SK-N-SH treated with all-trans-retinoic acid at 6 μM for 48 hours (cell line): Measurements from ENCODE around the gene PWWP2B.

ENCODE experiments used
- ATAC-seq: fragments of 200-7000 bp; cut with Tn5 transposase; 3 replicates; pipeline ENCODE4 v1.9.1; 2020; ENCODE audit warnings: mild to moderate bottlenecking, moderate library complexity
- ARNTL ChIP-seq: fragments of 450-650 bp; formaldehyde crosslinking; IDR thresholded peaks from 2 replicates; pipeline ENCODE4 v1.5.0; 2020; ENCODE audit warnings: low read depth, mild to moderate bottlenecking, moderate library complexity, borderline replicate concordance
- CREB5 ChIP-seq: fragments of 250-450 bp; sonication (Bioruptor Pico); IDR thresholded peaks from 2 replicates; pipeline ENCODE4 v1.5.1; 2020; ENCODE audit warnings: low read depth, mild to moderate bottlenecking, moderate library complexity
- CSDC2 ChIP-seq: fragments of 250-450 bp; sonication (Bioruptor Pico); IDR thresholded peaks from 2 replicates; pipeline ENCODE4 v1.5.0; 2020; ENCODE audit warnings: mild to moderate bottlenecking, moderate library complexity
- CSRNP3 ChIP-seq: fragments of 250-450 bp; sonication (Bioruptor Pico); IDR thresholded peaks from 2 replicates; pipeline ENCODE4 v1.5.1; 2021; ENCODE audit warnings: mild to moderate bottlenecking, moderate library complexity
- ESRRG ChIP-seq: fragments of 250-450 bp; sonication (Bioruptor Pico); IDR thresholded peaks from 2 replicates; pipeline ENCODE4 v1.6.1; 2021; ENCODE audit warnings: mild to moderate bottlenecking
- GLIS3 ChIP-seq: fragments of 250-450 bp; sonication (Bioruptor Pico); IDR thresholded peaks from 2 replicates; pipeline ENCODE4 v1.5.0; 2020; ENCODE audit warnings: mild to moderate bottlenecking, moderate library complexity
- ISL1 ChIP-seq: fragments of 250-450 bp; sonication (Bioruptor Pico); IDR thresholded peaks from 2 replicates; pipeline ENCODE4 v2.1.2; 2022; ENCODE audit warnings: mild to moderate bottlenecking, moderate library complexity
- OSR1 ChIP-seq: fragments of 250-450 bp; sonication (Bioruptor Pico); IDR thresholded peaks from 2 replicates; pipeline ENCODE4 v1.8.0; 2022; ENCODE audit warnings: moderate library complexity, mild to moderate bottlenecking, inconsistent platforms
- PATZ1 ChIP-seq: fragments of 250-450 bp; sonication (Bioruptor Pico); IDR thresholded peaks from 2 replicates; pipeline ENCODE4 v1.8.0; 2020; ENCODE audit warnings: mild to moderate bottlenecking, moderate library complexity, borderline replicate concordance
- PPARA ChIP-seq: fragments of 250-450 bp; sonication (Bioruptor Pico); IDR thresholded peaks from 2 replicates; pipeline ENCODE4 v1.5.0; 2020; ENCODE audit warnings: mild to moderate bottlenecking, borderline replicate concordance
- RARB ChIP-seq: fragments of 250-450 bp; sonication (Bioruptor Pico); IDR thresholded peaks from 2 replicates; pipeline ENCODE4 v1.8.0; 2021; ENCODE audit warnings: mild to moderate bottlenecking, moderate library complexity
- SNAI2 ChIP-seq: fragments of 250-450 bp; sonication (Bioruptor Pico); IDR thresholded peaks from 2 replicates; pipeline ENCODE4 v1.5.0; 2020; ENCODE audit warnings: mild to moderate bottlenecking, moderate library complexity
- TCF4 ChIP-seq: fragments of 250-450 bp; sonication (Bioruptor Pico); IDR thresholded peaks from 2 replicates; pipeline ENCODE4 v1.8.0; 2021; ENCODE audit warnings: mild to moderate bottlenecking, moderate library complexity, borderline replicate concordance
- TOX ChIP-seq: fragments of 250-450 bp; sonication (Bioruptor Pico); IDR thresholded peaks from 2 replicates; pipeline ENCODE4 v1.8.0; 2021; ENCODE audit warnings: mild to moderate bottlenecking, moderate library complexity, borderline replicate concordance
- ZC3H10 ChIP-seq: fragments of 250-450 bp; sonication (Bioruptor Pico); IDR thresholded peaks from 2 replicates; pipeline ENCODE4 v1.5.1; 2021; ENCODE audit warnings: mild to moderate bottlenecking, moderate library complexity
- ZFP3 ChIP-seq: fragments of 250-450 bp; sonication (Bioruptor Pico); IDR thresholded peaks from 2 replicates; pipeline ENCODE4 v1.5.0; 2020; ENCODE audit warnings: mild to moderate bottlenecking, moderate library complexity
- ZFP30 ChIP-seq: fragments of 450-650 bp; formaldehyde crosslinking; IDR thresholded peaks from 2 replicates; pipeline ENCODE4 v1.5.0; 2022; ENCODE audit warnings: mild to moderate bottlenecking, moderate library complexity
- ZNF70 ChIP-seq: fragments of 450-650 bp; formaldehyde crosslinking; IDR thresholded peaks from 2 replicates; pipeline ENCODE4 v1.5.0; 2020; ENCODE audit warnings: mild to moderate bottlenecking, moderate library complexity
- ZNF8 ChIP-seq: fragments of 450-650 bp; formaldehyde crosslinking; IDR thresholded peaks from 2 replicates; pipeline ENCODE4 v1.5.0; 2020; ENCODE audit warnings: mild to moderate bottlenecking, moderate library complexity
- TF ChIP-seq, protein P1 (sequence below): fragments of 250-450 bp; sonication (Bioruptor Pico); IDR thresholded peaks from 2 replicates; pipeline ENCODE4 v1.5.0; 2020; ENCODE audit warnings: mild to moderate bottlenecking, moderate library complexity
- TF ChIP-seq, protein P2 (sequence below): fragments of 250-450 bp; sonication (Bioruptor Pico); IDR thresholded peaks from 2 replicates; pipeline ENCODE4 v1.8.0; 2021; ENCODE audit warnings: low read depth, mild to moderate bottlenecking, moderate library complexity, borderline replicate concordance

The PWWP2B gene

GRCh38 chr10:132361581-132362101, 35.4 kb upstream of the PWWP2B start:
- TF ChIP-seq ESRRG (CRISPR knock-in tag), result no peak
- TF ChIP-seq, protein P1, sequence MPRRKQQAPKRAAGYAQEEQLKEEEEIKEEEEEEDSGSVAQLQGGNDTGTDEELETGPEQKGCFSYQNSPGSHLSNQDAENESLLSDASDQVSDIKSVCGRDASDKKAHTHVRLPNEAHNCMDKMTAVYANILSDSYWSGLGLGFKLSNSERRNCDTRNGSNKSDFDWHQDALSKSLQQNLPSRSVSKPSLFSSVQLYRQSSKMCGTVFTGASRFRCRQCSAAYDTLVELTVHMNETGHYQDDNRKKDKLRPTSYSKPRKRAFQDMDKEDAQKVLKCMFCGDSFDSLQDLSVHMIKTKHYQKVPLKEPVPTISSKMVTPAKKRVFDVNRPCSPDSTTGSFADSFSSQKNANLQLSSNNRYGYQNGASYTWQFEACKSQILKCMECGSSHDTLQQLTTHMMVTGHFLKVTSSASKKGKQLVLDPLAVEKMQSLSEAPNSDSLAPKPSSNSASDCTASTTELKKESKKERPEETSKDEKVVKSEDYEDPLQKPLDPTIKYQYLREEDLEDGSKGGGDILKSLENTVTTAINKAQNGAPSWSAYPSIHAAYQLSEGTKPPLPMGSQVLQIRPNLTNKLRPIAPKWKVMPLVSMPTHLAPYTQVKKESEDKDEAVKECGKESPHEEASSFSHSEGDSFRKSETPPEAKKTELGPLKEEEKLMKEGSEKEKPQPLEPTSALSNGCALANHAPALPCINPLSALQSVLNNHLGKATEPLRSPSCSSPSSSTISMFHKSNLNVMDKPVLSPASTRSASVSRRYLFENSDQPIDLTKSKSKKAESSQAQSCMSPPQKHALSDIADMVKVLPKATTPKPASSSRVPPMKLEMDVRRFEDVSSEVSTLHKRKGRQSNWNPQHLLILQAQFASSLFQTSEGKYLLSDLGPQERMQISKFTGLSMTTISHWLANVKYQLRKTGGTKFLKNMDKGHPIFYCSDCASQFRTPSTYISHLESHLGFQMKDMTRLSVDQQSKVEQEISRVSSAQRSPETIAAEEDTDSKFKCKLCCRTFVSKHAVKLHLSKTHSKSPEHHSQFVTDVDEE (CRISPR knock-in tag), result no peak
- TF ChIP-seq PPARA (CRISPR knock-in tag), result no peak
- TF ChIP-seq ZFP3 (CRISPR knock-in tag), result no peak
- TF ChIP-seq ZNF70 (CRISPR knock-in tag), result no peak
- no peak for ATAC-seq

DNA sequence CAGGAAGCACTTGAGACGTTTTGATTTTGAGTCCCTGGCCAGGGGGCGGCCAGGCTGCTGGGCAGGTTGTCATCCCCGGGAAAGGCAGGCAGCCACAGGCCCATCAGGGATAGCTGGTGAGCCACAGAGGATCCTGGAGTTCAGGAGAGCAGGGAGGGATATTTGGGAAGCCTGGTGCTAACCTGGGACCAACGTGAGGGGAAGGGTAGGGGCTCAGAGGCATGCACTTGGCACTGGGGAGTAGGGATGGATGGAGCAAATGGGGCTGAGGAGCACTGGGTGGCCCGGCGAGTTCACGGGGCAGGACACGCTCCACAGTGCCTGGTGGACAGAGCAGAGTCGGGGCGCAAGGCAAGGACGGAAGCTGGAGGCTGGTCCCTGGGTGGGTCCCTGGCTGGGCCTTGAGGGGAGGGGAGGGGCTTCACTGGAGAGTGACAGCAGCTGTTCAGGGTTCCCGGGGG, 34.8 kb upstream of the PWWP2B start:
- no peak for TF ChIP-seq RARB
- TF ChIP-seq, protein P1 (CRISPR knock-in tag), result no peak
- no peak for TF ChIP-seq CSDC2 (CRISPR knock-in tag)
- no peak for TF ChIP-seq OSR1 (CRISPR knock-in tag)
- TF ChIP-seq ZFP30 (CRISPR knock-in tag), result no peak
- no peak for TF ChIP-seq TOX (CRISPR knock-in tag)
- no peak for TF ChIP-seq CSRNP3
- TF ChIP-seq ZFP3 (CRISPR knock-in tag), result no peak
- TF ChIP-seq PATZ1 (CRISPR knock-in tag), result no peak
- no peak for TF ChIP-seq TCF4
- TF ChIP-seq ZC3H10 (CRISPR knock-in tag), result no peak
- no peak for TF ChIP-seq ISL1 (CRISPR knock-in tag)
- no peak for TF ChIP-seq ESRRG (CRISPR knock-in tag)
- TF ChIP-seq, all 23 proteins: peak for 0

DNA sequence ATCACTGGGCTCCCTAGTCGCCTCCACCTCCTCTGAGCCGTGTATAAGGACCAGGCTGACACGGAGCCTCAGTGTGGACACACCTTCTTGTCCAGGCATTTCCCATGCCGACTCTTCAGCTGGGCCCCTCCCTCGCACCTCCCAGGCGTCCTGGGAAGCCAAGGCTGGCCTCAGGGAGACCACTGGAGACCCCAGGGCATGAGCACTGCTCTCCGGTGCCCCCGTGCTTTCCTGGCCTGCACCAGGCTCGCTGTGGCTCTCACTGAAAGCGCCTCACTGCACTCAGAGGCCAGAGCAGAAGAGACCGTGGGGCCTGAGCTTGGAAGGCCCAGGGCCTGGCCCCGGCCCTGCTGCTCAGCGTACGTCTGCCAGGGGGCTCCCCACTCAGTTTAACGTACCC, 33.6 kb upstream of the PWWP2B start:
- ATAC-seq, result no peak
- TF ChIP-seq, protein P2, sequence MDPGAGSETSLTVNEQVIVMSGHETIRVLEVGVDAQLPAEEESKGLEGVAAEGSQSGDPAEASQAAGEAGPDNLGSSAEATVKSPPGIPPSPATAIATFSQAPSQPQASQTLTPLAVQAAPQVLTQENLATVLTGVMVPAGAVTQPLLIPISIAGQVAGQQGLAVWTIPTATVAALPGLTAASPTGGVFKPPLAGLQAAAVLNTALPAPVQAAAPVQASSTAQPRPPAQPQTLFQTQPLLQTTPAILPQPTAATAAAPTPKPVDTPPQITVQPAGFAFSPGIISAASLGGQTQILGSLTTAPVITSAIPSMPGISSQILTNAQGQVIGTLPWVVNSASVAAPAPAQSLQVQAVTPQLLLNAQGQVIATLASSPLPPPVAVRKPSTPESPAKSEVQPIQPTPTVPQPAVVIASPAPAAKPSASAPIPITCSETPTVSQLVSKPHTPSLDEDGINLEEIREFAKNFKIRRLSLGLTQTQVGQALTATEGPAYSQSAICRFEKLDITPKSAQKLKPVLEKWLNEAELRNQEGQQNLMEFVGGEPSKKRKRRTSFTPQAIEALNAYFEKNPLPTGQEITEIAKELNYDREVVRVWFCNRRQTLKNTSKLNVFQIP (CRISPR knock-in tag), result no peak
- no peak for TF ChIP-seq ZNF8 (CRISPR knock-in tag)
- TF ChIP-seq SNAI2 (CRISPR knock-in tag), result no peak
- TF ChIP-seq, protein P1 (CRISPR knock-in tag), result no peak
- TF ChIP-seq ZC3H10 (CRISPR knock-in tag), result no peak
- no peak for TF ChIP-seq ARNTL
- TF ChIP-seq RARB, result no peak
- no peak for TF ChIP-seq PPARA (CRISPR knock-in tag)
- TF ChIP-seq CREB5, result no peak
- no peak for TF ChIP-seq GLIS3 (CRISPR knock-in tag)
- no peak for TF ChIP-seq CSRNP3

More for the DNA sequence above, 34.8 kb upstream of the PWWP2B start:
- no peak for ATAC-seq
